Measurements from ENCODE around the gene PGF.

The PGF gene

GRCh38 chr14:74978416-74978947 is 23.1 kb upstream of the PGF start:
- no peak for DNase-seq (ENCODE audit: low read depth)

GRCh38 chr14:74977901-74978385 is 22.5 kb upstream of the PGF start:
- DNase-seq (ENCODE audit: low read depth): no peak

DNA sequence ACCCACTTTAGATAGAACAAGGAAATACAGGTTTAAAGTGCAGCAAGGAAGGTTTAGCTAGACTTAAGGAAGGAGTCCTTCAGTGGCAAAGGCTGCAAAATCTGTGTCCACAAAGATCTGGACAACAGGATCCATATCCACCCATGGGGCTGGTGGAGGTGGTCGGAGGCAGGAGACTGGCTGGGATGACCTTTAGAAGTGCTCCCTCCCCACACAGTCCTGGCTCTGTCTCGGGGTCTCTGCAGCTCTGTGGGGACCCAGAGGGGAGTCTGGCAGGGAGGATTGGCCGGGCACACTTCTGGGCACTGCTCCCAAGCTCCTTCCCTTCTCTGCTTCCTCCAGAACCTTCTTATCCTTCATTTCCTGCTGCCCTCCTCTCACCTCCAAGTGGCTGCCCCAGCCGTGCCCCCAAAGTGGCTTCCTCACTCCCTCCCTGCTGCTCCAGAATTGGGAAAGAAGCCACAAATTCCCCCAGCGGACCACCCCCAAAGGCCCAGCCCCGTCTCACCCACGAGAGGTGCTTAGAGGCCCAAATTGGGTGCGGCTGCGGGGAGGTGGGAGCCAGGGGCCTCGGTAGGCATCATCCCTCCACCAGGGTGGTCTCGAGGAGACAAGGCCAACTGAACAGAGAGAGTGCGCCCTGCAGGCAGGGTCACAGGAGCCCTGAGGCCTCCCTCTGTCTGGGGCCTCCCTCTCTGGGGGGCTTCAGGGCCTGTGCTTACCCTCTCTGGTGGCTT is 21.9 kb upstream of the PGF start:
- no peak for DNase-seq (ENCODE audit: low read depth)

DNA sequence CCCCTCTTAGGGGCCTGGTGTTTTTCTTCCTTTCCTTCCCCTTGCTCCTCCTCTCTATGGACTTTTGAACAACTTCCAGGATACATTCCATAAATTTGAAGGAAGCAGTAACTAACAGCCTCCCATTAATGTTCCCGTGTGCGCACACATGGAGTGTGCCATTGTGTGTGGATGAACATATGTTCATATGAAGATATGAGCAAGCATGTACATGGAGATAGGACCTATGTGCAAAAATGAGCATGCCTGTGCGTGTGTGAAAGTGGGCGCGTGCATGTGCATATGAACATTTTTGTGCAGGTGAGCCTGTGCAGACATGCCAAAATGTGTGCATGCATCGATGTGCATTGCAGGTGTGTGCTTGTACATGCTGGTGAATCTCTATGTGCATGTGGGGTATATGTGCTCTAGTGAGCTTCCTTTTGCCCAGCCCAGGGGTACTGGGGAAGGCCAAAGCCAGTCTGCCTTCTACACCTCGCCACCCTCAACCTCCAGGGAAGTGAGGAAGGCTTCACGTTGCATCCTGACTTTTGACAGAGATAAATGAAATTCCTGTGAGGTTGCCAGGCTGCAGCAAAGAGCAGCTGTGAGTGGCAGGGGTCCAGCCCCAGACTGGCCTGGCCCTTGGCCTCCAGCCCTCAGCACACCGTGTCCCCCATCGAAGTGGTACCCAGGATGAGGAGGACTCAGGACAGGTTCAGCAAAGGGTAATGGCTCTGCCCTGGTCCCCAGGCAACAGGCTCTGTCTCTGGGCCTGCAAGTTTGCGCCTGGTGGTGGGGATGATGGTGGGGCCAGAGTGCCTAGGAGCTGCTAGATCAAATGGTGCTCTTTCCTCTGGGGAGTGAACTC is 21.1 kb upstream of the PGF start:
- no peak for DNase-seq (ENCODE audit: low read depth)

DNA sequence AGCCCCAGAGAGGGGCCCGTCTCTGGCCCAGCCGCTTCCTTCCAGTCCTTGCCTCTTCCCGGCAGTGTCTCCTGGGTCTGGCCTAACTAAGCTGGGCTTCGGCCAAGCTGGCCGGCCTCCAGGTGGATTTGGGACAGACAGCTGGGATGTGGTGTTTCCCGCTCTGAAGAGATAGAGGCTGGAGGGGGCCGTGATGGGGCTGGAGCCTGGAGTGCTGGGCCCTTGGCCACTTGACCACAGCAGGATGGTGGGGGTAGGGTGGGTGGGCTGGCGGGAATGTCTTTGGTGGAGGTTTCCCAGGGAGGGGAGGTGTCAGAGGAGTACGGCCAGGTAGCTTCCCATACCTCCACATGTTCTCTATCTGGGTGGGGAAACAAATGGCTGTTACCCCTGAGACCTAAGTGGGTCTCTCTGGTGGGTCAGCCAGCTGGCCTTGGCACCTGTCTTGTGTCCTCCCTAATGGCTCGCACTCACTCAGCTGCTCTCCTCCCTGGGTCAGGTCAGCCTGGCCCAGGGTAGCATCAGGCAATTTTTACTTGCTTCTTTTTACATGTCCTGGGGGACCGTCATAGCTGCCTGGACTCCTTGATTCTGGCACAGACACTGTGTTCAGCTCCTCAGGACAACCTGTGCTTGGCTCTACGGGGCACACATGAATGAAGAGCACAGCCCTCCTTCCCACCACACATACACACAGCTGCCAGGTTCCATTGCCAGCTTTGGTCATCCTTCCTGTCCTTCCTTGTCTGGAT is 19.8 kb upstream of the PGF start:
- no peak for DNase-seq (ENCODE audit: low read depth)

- no peak for DNase-seq (ENCODE audit: low read depth)
These were observed 19.1 kb upstream of the PGF start for GRCh38 chr14:74974364-74975058.

GRCh38 chr14:74973905-74974363 is 18.5 kb upstream of the PGF start:
- DNase-seq (ENCODE audit: low read depth): no peak

- DNase-seq (ENCODE audit: low read depth): no peak
These were observed 17.7 kb upstream of the PGF start for GRCh38 chr14:74973003-74973653.

DNA sequence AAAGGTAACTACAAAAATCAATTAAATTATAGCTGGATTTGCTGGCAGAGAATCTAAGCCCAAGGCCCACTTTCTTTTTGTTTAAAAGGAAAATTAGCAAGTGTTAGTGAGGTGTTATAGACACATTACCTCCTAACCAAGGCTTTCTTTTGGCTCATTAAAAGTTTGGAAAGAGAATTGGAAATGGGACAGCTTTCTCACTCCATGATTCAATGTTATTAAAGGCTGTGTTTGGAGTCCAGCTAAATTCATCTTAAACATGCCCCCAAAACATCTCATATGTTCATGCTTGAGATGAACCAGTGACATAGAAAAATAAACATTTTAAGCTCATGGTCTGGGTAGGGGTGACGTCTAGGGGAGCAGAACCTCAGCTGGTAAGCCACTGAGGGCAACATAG is 13.4 kb upstream of the PGF start:
- DNase-seq (ENCODE audit: low read depth): no peak

GRCh38 chr14:74965486-74966153 is 10.2 kb upstream of the PGF start:
- no peak for DNase-seq (ENCODE audit: low read depth)

- DNase-seq (ENCODE audit: low read depth): no peak
These were observed 9.5 kb upstream of the PGF start for GRCh38 chr14:74964787-74965485.

DNA sequence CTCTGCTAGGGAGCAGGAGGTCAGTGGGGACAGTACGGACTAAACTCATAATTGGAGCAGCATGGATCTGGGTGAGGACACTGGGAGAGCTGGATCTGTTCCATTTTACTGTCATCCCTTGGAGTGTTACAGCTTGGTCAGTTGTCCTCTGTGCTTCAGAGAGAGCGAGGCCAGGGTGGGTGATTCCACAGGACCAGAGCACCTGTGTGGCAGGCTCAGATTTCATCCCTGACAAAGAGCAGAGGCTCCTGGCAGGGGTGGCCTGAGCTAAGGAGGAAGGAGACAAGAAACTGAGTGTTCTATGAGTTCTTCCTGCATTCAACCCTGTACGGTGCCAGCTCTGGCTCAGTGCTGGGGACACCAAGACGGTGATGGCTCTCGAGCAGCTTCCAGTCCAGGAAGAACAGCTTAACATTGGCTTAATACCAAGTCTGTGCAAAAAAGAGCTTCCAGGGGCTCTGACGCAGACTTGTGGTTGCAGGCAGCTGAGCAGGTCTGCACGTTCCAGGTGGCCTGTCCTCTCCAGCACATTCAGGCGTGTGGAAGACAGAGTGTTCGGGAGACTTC is 8.4 kb upstream of the PGF start:
- DNase-seq (ENCODE audit: low read depth): no peak

DNA sequence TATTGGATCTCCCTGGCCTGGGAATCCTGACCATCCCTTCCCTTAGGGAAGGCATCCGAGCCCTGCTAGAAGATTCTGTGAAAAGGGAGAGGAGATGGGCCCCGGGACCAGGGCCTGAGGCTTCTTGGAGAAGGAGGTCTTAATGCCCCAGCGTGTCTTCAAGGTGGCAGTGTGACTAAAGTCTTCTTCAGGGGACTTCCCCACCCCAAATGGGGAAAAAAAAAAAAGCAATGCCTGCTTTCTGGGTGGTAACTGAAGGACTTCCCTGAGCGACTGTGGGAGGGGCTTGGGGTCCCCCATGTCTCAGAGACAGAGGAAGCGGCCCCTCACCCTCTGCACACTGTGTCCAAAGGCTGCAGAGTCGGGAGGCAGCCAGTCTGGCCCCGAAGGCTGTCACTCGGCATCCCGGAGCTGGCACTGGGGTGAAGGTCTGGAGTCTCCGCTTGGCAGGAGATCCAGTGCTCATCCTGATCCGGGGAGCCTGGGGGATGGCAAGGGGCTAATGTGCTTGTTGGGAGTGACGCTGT is 7.8 kb upstream of the PGF start:
- no peak for DNase-seq (ENCODE audit: low read depth)

DNA sequence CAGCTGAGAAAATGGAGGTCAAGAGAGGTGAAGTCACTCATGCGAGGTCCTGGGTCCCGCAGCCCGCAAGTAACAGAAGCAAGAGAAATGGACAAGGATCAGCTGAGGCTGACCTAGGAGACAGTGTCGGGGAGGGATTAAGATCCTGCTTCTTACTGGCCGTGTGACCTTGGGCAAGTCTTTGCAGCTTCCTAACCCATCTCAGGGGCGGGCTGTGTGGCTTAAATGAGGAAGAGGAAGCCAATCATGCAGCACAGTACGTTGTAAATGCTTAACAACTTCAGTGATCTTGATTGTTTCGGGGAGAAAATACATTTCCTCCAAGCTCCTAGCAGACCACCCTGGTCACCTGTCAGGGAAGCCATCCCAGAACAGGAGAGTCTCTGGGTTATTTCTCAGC is 7.1 kb upstream of the PGF start:
- DNase-seq (ENCODE audit: low read depth): no peak

GRCh38 chr14:74962046-74962445 is 6.6 kb upstream of the PGF start:
- no peak for DNase-seq (ENCODE audit: low read depth)

- DNase-seq (ENCODE audit: low read depth): no peak
These were observed 6.0 kb upstream of the PGF start for GRCh38 chr14:74961238-74961911.

GRCh38 chr14:74960736-74961135 is 5.3 kb upstream of the PGF start:
- no peak for DNase-seq (ENCODE audit: low read depth)

- DNase-seq (ENCODE audit: low read depth): no peak
These were observed 4.3 kb upstream of the PGF start for GRCh38 chr14:74959596-74960180.
